Liver (tissue), 9 donors: Measurements from ENCODE around the gene PYROXD2. TPM values are rescaled to one million over a fixed set of nuclear protein-coding genes. Genes with fewer than 3 reads are reported as not detected.

Source experiments
- DNase-seq: peaks from one replicate; pipeline ENCODE4 v3.0.0-alpha.2; 2017; ENCODE audit warnings: low spot score
- H3K27ac ChIP-seq, 2 donors: one replicate each; pipeline ENCODE4 v1.7.0; 2013; ENCODE audit warnings: inconsistent platforms in 2 of 2, low read length in 2 of 2, control low read depth in 1 of 2, low read depth in 1 of 2, mild to moderate bottlenecking in 1 of 2
- H3K27me3 ChIP-seq, 4 donors: one replicate each; pipeline versions ENCODE4 v1.6.1 to v1.7.0; 2013; ENCODE audit warnings: low read length in 3 of 4, inconsistent platforms in 1 of 4, mild to moderate bottlenecking in 1 of 4, moderate library complexity in 1 of 4; ENCODE audit not compliant: control insufficient read depth in 4 of 4, insufficient read depth in 4 of 4
- H3K36me3 ChIP-seq, 4 donors: one replicate each; pipeline versions ENCODE4 v1.6.1 to v1.7.0; 2013; ENCODE audit warnings: low read length in 3 of 4, mild to moderate bottlenecking in 3 of 4, low read depth in 1 of 4, moderate library complexity in 1 of 4; ENCODE audit not compliant: control insufficient read depth in 4 of 4, insufficient read depth in 3 of 4
- H3K4me1 ChIP-seq, 4 donors: one replicate each; pipeline versions ENCODE4 v1.6.1 to v1.7.0; 2013; ENCODE audit warnings: low read length in 3 of 4, mild to moderate bottlenecking in 3 of 4, moderate library complexity in 1 of 4; ENCODE audit not compliant: control insufficient read depth in 4 of 4, insufficient read depth in 4 of 4
- H3K4me3 ChIP-seq, 3 donors: one replicate each; pipeline versions ENCODE4 v1.6.1 to v1.7.0; 2013; ENCODE audit warnings: low read length in 3 of 3, control low read depth in 1 of 3, low read depth in 1 of 3, mild to moderate bottlenecking in 1 of 3
- H3K9ac ChIP-seq, 2 donors: one replicate each; pipeline ENCODE4 v1.7.0; 2013; ENCODE audit warnings: low read length in 2 of 2, mild to moderate bottlenecking in 2 of 2, moderate library complexity in 2 of 2, control low read depth in 1 of 2, low read depth in 1 of 2
- H3K9me3 ChIP-seq, 4 donors: one replicate each; pipeline versions ENCODE4 v1.6.1 to v1.7.0; 2013; ENCODE audit warnings: low read length in 3 of 4; ENCODE audit not compliant: control insufficient read depth in 4 of 4
- CTCF ChIP-seq: fragments of 150-350 bp; IDR thresholded peaks from 2 replicates; pipeline ENCODE4 v1.5.1; 2017; ENCODE audit warnings: improper control_type of control experiment, low read depth, low read length; ENCODE audit not compliant: missing input control
- EGR1 ChIP-seq, 2 donors: IDR thresholded peaks; 2 replicates each; pipeline ENCODE4 v1.6.1; 2016 to 2018; ENCODE audit warnings: antibody characterized with exemption in 2 of 2, low read depth in 2 of 2
- FOXA1 ChIP-seq: IDR thresholded peaks from 2 replicates; pipeline ENCODE4 v1.6.1; 2016; ENCODE audit warnings: antibody characterized with exemption
- FOXA2 ChIP-seq: IDR thresholded peaks from 2 replicates; pipeline ENCODE4 v1.6.1; 2016; ENCODE audit warnings: antibody characterized with exemption
- GABPA ChIP-seq, 2 donors: IDR thresholded peaks in 1 of 2; conservative IDR thresholded peaks in 1 of 2; 2 replicates each; pipeline ENCODE4 v1.6.1; 2016; ENCODE audit warnings: antibody characterized with exemption in 2 of 2, mild to moderate bottlenecking in 1 of 2, moderate library complexity in 1 of 2
- HNF4A ChIP-seq, 2 donors: conservative IDR thresholded peaks; 2 replicates each; pipeline ENCODE4 v1.6.1; 2016; ENCODE audit warnings: antibody characterized with exemption in 2 of 2, mild to moderate bottlenecking in 2 of 2
- HNF4G ChIP-seq: IDR thresholded peaks from 2 replicates; pipeline ENCODE4 v1.6.1; 2016; ENCODE audit warnings: antibody characterized with exemption
- JUND ChIP-seq, 2 donors: IDR thresholded peaks; 2 replicates each; pipeline ENCODE4 v1.6.1; 2016; ENCODE audit warnings: antibody characterized with exemption in 2 of 2
- NR2F2 ChIP-seq: IDR thresholded peaks from 2 replicates; pipeline ENCODE4 v1.6.1; 2016; ENCODE audit warnings: antibody characterized with exemption
- RAD21 ChIP-seq, 2 donors: IDR thresholded peaks; 2 replicates each; pipeline ENCODE4 v1.6.1; 2016; ENCODE audit warnings: antibody characterized with exemption in 2 of 2, mild to moderate bottlenecking in 2 of 2
- SP1 ChIP-seq: IDR thresholded peaks from 2 replicates; pipeline ENCODE4 v1.6.1; 2018; ENCODE audit warnings: antibody characterized with exemption, mild to moderate bottlenecking
- TAF1 ChIP-seq: conservative IDR thresholded peaks from 2 replicates; pipeline ENCODE4 v1.6.1; 2016; ENCODE audit warnings: antibody characterized with exemption, mild to moderate bottlenecking
- YY1 ChIP-seq: IDR thresholded peaks from 2 replicates; pipeline ENCODE4 v1.6.1; 2016; ENCODE audit warnings: antibody characterized with exemption, mild to moderate bottlenecking
- ZBTB33 ChIP-seq: IDR thresholded peaks from 2 replicates; pipeline ENCODE4 v1.6.1; 2016; ENCODE audit warnings: antibody characterized with exemption
- WGBS: extraction: QIAGEN DNeasy Blood & Tissue Kit; methylation state at CpG from one replicate; pipeline ENCODE4 v1.1.7; 2013; 5-methylcytosine and 5-hydroxymethylcytosine counted together
- polyA plus RNA-seq, 2 donors: library from polyadenylated mRNA; stranded (reverse) in 1 of 2; unstranded in 1 of 2; fragments of 200-250 nt in 1 of 2; fragments of >200 nt in 1 of 2; fragmentation: Nextera tagmentation in 1 of 2; extraction: Ambion mirVana in 1 of 2; gene quantifications; one replicate each; pipeline versions ENCODE4 v1.2.1 to v1.2.3, GENCODE V29; 2013 to 2015
- total RNA-seq, 2 donors: library from RNA; depleted of rRNA; stranded (reverse); fragments of >200 nt; gene quantifications; one replicate each; pipeline ENCODE4 v1.2.3, GENCODE V29; 2014
- TF ChIP-seq, protein P1 (sequence below): IDR thresholded peaks from 2 replicates; pipeline ENCODE4 v1.6.1; 2016; ENCODE audit warnings: antibody characterized with exemption
- TF ChIP-seq, protein P2 (sequence below): IDR thresholded peaks from 2 replicates; pipeline ENCODE4 v1.6.1; 2016; ENCODE audit warnings: antibody characterized with exemption, mild to moderate bottlenecking
- TF ChIP-seq, protein P3 (sequence below): IDR thresholded peaks from 2 replicates; pipeline ENCODE4 v1.6.1; 2016; ENCODE audit warnings: antibody characterized with exemption
- donor health status: healthy.
- donor health status: healthy.
- donor health status: healthy.
- donor health status: healthy.
- donor health status: healthy.

PYROXD2 gene
- total and polyA plus RNA-seq, 4 donors = 2.3 to 9.0 (median 4.5) TPM

GRCh38 chr10:98364432-98365102 is 50.4 kb downstream of the PYROXD2 start:
- Histone ChIP-seq H3K9me3 (peaks cover 0 to 2% (median 0%) of the 10 kb centered on the region in 4 donors), H3K9ac (no peak overlapping the region), H3K4me3 (no peak overlapping the region), H3K4me1 (no peaks in the 10 kb centered on the region), H3K27ac (no peak overlapping the region), H3K27me3 (no peaks in the 10 kb centered on the region), H3K36me3 (no peaks in the 10 kb centered on the region)
- WGBS = 91% methylated on average over 9 of the region's 9 CpGs
- DNase-seq = no peak
- TF ChIP-seq YY1 (no peak), GABPA (IDR thresholded peaks at IDR 0.05 in 1 of 2, conservative IDR thresholded peaks at IDR 0.05 in 1 of 2) (no peak), SP1 (no peak), EGR1 (IDR thresholded peaks at IDR 0.05; ENCODE audit: low read depth in 2 of 2) (no peak), CTCF (no peak), JUND (IDR thresholded peaks at IDR 0.05) (no peak), NR2F2 (no peak), FOXA2 (no peak), HNF4A (conservative IDR thresholded peaks at IDR 0.05) (no peak)
- TF ChIP-seq, protein P1, sequence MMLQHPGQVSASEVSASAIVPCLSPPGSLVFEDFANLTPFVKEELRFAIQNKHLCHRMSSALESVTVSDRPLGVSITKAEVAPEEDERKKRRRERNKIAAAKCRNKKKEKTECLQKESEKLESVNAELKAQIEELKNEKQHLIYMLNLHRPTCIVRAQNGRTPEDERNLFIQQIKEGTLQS = no peak
- TF ChIP-seq, protein P2, sequence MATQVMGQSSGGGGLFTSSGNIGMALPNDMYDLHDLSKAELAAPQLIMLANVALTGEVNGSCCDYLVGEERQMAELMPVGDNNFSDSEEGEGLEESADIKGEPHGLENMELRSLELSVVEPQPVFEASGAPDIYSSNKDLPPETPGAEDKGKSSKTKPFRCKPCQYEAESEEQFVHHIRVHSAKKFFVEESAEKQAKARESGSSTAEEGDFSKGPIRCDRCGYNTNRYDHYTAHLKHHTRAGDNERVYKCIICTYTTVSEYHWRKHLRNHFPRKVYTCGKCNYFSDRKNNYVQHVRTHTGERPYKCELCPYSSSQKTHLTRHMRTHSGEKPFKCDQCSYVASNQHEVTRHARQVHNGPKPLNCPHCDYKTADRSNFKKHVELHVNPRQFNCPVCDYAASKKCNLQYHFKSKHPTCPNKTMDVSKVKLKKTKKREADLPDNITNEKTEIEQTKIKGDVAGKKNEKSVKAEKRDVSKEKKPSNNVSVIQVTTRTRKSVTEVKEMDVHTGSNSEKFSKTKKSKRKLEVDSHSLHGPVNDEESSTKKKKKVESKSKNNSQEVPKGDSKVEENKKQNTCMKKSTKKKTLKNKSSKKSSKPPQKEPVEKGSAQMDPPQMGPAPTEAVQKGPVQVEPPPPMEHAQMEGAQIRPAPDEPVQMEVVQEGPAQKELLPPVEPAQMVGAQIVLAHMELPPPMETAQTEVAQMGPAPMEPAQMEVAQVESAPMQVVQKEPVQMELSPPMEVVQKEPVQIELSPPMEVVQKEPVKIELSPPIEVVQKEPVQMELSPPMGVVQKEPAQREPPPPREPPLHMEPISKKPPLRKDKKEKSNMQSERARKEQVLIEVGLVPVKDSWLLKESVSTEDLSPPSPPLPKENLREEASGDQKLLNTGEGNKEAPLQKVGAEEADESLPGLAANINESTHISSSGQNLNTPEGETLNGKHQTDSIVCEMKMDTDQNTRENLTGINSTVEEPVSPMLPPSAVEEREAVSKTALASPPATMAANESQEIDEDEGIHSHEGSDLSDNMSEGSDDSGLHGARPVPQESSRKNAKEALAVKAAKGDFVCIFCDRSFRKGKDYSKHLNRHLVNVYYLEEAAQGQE = no peak

DNA sequence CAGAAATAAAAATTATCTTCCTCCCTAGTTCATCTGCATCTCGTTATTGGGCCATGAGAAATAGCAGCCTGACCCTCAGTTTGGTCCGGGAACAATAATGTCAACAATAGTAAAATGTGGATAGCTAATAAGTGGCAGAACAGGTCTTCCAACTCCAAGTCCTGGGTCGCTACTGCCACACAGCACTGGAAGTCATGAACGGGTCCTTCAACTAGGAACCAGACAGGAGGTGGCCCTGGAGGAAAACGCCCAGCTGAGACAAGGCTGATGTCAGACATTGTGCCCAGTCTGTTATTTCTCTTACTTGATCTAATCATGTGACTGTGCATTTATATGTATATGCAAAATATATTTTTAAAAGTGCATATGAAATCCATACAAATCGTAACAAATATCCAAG is 51.8 kb downstream of the PYROXD2 start:
- Histone ChIP-seq H3K4me1 (no peaks in the 10 kb centered on the region), H3K4me3 (no peak overlapping the region), H3K9me3 (peaks cover 0 to 3% (median 0%) of the 10 kb centered on the region in 4 donors), H3K27ac (no peak overlapping the region), H3K36me3 (no peaks in the 10 kb centered on the region), H3K9ac (no peak overlapping the region), H3K27me3 (no peaks in the 10 kb centered on the region)
- WGBS = 84% methylated on average over 6 of the region's 6 CpGs
- TF ChIP-seq NR2F2 (no peak), YY1 (no peak), HNF4G (no peak), TAF1 (no peak), FOXA1 (no peak), ZBTB33 (no peak), FOXA2 (no peak), EGR1 (IDR thresholded peaks at IDR 0.05; ENCODE audit: low read depth in 2 of 2) (no peak), GABPA (IDR thresholded peaks at IDR 0.05 in 1 of 2, conservative IDR thresholded peaks at IDR 0.05 in 1 of 2) (no peak), HNF4A (conservative IDR thresholded peaks at IDR 0.05) (no peak), CTCF (no peak), JUND (IDR thresholded peaks at IDR 0.05) (no peak), RAD21 (IDR thresholded peaks at IDR 0.05) (no peak), SP1 (no peak)
- TF ChIP-seq, protein P3, sequence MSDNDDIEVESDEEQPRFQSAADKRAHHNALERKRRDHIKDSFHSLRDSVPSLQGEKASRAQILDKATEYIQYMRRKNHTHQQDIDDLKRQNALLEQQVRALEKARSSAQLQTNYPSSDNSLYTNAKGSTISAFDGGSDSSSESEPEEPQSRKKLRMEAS = no peak
- no peak for DNase-seq
